Gastrocnemius medialis (tissue), 4 donors: ENCODE data around the gene KAZN.

Source experiments
- CTCF ChIP-seq, 5 experiments: fragments of 450-650 bp in 3 of 5; fragments of 200-600 bp in 2 of 5; sonication (generic) in 2 of 5; IDR thresholded peaks in 4 of 5; conservative IDR thresholded peaks in 1 of 5; 1 replicate in 4 of 5; 2 replicates in 1 of 5; pipeline ENCODE4 v1.5.1; 2016 to 2019; ENCODE audit warnings: antibody characterized with exemption in 5 of 5, mild to moderate bottlenecking in 3 of 5, moderate library complexity in 3 of 5
- POLR2A ChIP-seq, 2 donors: fragments of 450-650 bp; IDR thresholded peaks; one replicate each; pipeline ENCODE4 v1.6.1; 2017; ENCODE audit warnings: antibody characterized with exemption in 2 of 2, mild to moderate bottlenecking in 2 of 2, moderate library complexity in 2 of 2

DNA sequence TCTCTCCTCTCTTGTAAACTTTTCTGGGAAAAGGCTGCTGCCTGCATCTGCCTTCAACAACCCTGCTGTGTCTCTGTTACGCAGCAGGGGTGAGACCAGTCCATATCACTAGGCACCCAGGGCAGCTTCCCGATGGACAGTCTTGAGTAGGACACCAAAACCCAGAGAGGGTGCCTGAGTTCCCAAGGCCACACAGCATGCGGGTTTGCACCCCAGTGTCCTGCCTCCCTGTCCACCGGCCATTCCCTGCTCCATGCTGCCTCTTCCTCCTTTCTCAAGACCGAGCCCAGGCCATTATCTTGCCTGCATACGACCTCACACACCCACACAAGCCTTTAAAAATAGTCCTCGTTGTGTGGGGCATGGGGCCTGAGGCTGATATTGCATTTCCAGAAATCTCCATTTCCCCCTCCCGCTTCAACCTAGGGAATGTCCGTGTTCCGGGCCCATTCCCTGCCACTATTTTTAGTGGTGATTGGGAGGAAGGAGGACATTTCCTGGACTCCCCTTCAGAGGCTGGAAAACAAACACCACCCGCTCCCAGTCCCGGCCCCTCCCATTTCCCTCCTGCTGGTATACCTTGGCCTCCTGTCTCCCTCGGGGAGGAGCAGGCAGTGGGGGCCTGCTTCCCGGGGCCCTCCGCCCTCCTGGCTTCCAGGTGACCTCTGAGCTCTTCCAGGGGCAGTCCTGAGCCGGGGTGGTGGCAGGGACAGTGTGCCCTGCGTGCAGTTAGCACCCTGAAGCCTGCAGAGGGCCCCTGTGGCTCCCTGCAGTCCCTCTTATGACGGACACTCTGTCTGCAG lies 422.7 kb downstream of the KAZN start:
- TF ChIP-seq POLR2A (IDR thresholded peaks at IDR 0.05) (no peak), CTCF (IDR thresholded peaks at IDR 0.05 in 4 of 5, conservative IDR thresholded peaks at IDR 0.05 in 1 of 5) (no peak)
